Activated gamma-delta T cell (primary cell): ENCODE measurements around the gene KBTBD13.

Source experiments
- DNase-seq: peaks from one replicate; lab custom pipeline; 2025; lab: John Stamatoyannopoulos, UW

Gene KBTBD13

GRCh38 chr15:65110676-65111292 is 34.2 kb downstream of the KBTBD13 start:
- DNase-seq = no peak

DNA sequence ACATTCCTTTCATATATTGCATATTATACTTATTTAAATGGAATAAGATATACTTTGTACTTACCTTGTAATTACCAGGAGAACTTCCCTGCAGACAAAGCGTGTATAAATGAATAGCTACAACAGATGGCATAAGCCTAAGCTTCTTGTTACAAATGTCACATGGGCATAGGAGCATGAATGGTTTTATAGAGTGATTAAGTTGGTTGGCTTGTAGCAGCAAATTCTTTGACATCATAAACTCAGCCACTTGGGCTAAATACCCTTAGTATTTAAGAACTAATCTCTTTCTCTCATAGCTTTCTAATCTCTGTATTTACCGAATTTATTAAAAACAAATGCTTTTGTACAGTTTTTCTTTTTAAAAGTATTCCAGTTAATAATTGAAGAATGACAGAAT is 38.5 kb downstream of the KBTBD13 start, which contains the start of gene UBAP1L:
Gene UBAP1L (minus strand): TSS at position 115 of the 400 bp plus-strand sequence. CDS start 8,985 bp downstream, outside the sequence.
- DNase-seq = no peak

GRCh38 chr15:65115542-65115941 is 39.0 kb downstream of the KBTBD13 start:
- DNase-seq = no peak
